ENCODE results near the gene LAMA1.

The LAMA1 gene

DNA sequence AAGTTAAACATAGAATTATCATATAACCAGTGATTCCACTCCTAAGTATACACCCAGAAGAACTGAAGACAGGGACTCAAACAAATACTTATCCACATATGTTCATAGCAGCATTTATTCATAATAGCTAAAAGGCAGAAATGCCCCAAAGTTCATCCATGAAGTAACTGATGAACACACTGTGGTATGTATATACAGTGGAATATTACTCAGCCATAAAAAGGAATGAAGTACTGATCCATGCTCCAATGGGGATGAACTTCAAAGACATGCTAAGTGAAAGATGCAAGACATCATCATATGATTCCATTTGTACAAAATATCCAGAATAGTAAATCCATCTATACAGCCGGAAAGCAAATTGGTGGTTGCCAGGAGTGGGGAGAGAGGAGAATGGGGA lies 157.5 kb downstream of the LAMA1 start:
- TF ChIP-seq, protein P1, sequence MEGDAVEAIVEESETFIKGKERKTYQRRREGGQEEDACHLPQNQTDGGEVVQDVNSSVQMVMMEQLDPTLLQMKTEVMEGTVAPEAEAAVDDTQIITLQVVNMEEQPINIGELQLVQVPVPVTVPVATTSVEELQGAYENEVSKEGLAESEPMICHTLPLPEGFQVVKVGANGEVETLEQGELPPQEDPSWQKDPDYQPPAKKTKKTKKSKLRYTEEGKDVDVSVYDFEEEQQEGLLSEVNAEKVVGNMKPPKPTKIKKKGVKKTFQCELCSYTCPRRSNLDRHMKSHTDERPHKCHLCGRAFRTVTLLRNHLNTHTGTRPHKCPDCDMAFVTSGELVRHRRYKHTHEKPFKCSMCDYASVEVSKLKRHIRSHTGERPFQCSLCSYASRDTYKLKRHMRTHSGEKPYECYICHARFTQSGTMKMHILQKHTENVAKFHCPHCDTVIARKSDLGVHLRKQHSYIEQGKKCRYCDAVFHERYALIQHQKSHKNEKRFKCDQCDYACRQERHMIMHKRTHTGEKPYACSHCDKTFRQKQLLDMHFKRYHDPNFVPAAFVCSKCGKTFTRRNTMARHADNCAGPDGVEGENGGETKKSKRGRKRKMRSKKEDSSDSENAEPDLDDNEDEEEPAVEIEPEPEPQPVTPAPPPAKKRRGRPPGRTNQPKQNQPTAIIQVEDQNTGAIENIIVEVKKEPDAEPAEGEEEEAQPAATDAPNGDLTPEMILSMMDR (IDR thresholded peaks at IDR 0.05; ENCODE audit: extremely low read depth, missing control alignments): no peak
- DNase-seq (ENCODE audit: low spot score): no peak

DNA sequence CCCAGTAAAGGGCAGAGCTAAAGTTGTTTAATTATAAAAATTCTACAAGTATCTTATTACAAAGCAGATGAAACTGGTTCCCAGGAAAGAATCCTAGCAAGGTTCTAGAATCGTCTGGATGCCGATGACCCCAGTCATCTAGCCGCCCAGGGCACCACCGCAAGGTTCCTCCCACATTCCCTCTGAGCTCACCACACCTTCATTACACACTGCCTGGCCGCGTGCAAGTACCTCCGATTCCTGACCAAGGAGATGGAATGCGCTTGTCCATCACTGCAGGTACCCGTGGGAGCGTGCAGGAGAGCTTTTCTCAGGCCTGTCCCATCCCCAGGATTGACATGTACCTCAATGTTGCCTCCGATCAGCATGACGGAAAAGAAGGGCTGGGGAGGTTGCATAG lies 158.5 kb downstream of the LAMA1 start:
- DNase-seq (ENCODE audit: low spot score): no peak
- TF ChIP-seq, protein P1 (IDR thresholded peaks at IDR 0.05; ENCODE audit: extremely low read depth, missing control alignments): no peak

DNA sequence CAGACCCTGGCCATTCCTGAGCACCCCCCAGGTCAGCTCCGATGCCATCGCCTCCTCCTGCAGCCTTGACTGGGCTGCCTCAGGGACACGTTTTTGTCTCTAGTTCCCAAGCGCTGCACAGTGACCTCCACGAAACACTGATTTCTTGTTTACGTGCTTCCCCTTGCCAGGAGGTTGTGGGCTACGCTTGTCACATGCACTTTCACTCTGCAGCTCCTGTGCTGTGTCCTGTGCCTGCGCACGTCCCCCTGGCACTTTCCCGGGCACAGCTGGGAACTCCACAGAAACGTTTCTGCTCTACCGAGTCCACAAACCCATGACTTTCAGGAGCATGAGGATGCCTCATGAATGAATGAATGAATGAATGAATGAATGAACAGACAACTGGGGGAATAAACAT lies 160.6 kb downstream of the LAMA1 start:
- TF ChIP-seq, protein P1 (IDR thresholded peaks at IDR 0.05; ENCODE audit: extremely low read depth, missing control alignments): no peak
- DNase-seq (ENCODE audit: low spot score): no peak

DNA sequence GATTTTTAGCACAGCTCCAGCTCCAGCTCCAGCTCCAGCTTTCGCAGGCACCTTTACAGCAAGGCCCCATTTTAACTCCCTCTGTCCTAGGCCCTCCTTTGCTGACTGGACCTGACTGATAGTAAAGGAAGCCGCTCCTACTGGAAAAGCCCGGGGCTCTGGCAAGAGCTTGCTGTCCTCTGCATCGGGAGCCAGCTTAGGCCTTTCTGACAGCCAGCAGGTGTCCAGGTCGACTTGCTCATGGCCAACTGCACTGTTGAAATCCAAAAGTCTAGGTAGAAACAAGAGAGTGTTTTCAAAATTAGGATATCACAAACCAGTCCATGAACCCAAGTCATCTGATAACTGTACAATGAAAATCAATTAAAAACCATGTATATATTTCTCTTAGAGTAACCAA lies 161.1 kb downstream of the LAMA1 start:
- TF ChIP-seq, protein P1 (IDR thresholded peaks at IDR 0.05; ENCODE audit: extremely low read depth, missing control alignments): no peak
- DNase-seq (ENCODE audit: low spot score): no peak

DNA sequence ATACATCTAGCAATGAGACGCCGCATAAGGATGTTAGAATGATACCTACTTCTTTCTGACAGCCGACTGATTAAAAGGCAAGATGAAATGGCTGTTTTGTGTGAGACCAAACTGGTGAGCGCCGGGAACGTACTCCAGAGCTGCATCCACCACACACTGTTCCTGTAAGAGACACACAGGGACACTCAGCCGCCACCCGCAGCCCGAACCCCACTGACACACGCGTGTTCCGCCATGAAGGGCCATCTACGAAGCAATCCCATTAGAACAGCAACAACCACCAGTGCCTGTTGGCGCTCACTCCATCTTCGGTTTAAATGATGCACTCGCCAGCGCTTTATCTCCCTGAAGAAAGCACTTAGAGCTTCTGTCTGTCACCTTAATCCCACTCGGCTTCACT lies 162.3 kb downstream of the LAMA1 start:
- TF ChIP-seq, protein P1 (IDR thresholded peaks at IDR 0.05; ENCODE audit: extremely low read depth, missing control alignments): no peak
- no peak for DNase-seq (ENCODE audit: low spot score)

DNA sequence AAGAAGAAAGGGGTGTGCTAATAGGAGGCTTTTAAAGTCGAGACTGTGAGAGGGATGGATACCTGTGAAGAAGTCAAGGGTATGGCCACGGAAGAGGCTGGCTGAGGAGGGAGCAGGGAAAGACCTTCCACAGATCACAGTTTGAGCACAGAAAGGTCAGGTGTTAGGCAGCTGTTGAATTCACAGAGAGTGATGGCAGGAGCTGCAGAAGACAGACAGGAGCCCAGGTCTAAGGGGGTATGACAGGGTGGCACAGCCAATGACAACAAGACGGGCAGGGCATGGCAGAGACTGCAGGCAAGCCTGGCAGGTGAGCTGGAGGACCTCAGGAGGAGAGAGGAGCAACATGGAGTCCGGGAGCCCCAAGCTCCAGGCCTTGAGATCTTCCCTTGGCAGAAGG lies 163.1 kb downstream of the LAMA1 start:
- DNase-seq (ENCODE audit: low spot score): no peak
- TF ChIP-seq, protein P1 (IDR thresholded peaks at IDR 0.05; ENCODE audit: extremely low read depth, missing control alignments): no peak

DNA sequence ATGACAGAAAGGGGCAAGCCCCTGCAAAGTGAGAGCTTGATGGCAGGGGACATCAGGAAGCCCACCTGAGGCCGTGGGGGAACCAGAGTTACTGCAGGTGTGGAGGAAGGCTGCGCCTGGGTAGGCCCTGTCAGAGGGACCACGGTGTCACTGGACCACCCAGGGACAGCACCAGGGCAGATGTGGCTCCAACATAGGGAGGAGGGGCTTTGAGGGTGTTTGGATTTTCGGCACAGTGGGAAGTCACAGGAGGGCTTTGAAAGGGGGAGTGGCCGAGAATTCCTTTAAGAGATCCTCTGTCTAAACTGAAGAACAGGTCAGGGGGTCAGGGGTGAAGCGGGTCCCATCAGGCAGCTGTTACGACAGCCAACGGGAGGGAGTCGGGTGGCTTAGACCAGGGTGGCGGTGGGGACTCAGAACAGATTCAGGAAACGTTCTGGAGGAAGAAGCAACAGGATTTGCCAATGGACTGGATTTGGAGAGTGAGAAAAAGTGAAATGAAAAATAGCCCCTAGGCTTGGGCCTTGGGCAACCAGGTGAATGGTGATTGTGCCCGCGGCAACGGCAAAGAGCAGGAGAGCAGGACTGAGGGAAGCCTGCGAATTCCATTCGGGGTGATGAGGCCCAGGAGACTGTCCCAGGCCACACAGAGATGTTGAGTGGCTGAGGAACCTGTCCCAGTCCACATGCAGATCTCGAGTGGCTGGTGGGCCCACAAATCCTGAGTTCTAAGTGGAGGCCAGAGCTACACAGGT lies 166.1 kb downstream of the LAMA1 start:
- TF ChIP-seq, protein P1 (IDR thresholded peaks at IDR 0.05; ENCODE audit: extremely low read depth, missing control alignments): no peak
- no peak for DNase-seq (ENCODE audit: low spot score)
